Effector memory CD4-positive, alpha-beta T cell (primary cell): ENCODE data around the gene EPHB3.

Source experiments
- DNase-seq, 3 donors: peaks; one replicate each; pipeline ENCODE4 v3.0.0-alpha.2; 2020
- H3K27ac ChIP-seq: 2 replicates; pipeline ENCODE4 v1.7.0; 2013; ENCODE audit warnings: mild to moderate bottlenecking, low read length, moderate library complexity; ENCODE audit not compliant: insufficient read depth, poor library complexity, severe bottlenecking
- H3K27me3 ChIP-seq: replicated peaks from 2 replicates; pipeline ENCODE4 v1.7.0; 2013; ENCODE audit warnings: mild to moderate bottlenecking, low read length; ENCODE audit not compliant: insufficient read depth, control insufficient read depth, poor library complexity, severe bottlenecking
- H3K36me3 ChIP-seq: 2 replicates; pipeline ENCODE4 v1.7.0; 2013; ENCODE audit warnings: mild to moderate bottlenecking, low read length, moderate library complexity; ENCODE audit not compliant: control insufficient read depth, insufficient read depth
- H3K4me1 ChIP-seq: 2 replicates; pipeline ENCODE4 v1.7.0; 2013; ENCODE audit warnings: low read length, mild to moderate bottlenecking; ENCODE audit not compliant: control insufficient read depth, insufficient read depth, poor library complexity, severe bottlenecking
- H3K4me3 ChIP-seq: 2 replicates; pipeline ENCODE4 v1.7.0; 2013; ENCODE audit warnings: low read length, low read depth, mild to moderate bottlenecking; ENCODE audit not compliant: insufficient read depth, poor library complexity, severe bottlenecking
- H3K9me3 ChIP-seq: 2 replicates; pipeline ENCODE4 v1.7.0; 2013; ENCODE audit warnings: mild to moderate bottlenecking, low read length, moderate library complexity; ENCODE audit not compliant: control insufficient read depth

The EPHB3 gene

DNA sequence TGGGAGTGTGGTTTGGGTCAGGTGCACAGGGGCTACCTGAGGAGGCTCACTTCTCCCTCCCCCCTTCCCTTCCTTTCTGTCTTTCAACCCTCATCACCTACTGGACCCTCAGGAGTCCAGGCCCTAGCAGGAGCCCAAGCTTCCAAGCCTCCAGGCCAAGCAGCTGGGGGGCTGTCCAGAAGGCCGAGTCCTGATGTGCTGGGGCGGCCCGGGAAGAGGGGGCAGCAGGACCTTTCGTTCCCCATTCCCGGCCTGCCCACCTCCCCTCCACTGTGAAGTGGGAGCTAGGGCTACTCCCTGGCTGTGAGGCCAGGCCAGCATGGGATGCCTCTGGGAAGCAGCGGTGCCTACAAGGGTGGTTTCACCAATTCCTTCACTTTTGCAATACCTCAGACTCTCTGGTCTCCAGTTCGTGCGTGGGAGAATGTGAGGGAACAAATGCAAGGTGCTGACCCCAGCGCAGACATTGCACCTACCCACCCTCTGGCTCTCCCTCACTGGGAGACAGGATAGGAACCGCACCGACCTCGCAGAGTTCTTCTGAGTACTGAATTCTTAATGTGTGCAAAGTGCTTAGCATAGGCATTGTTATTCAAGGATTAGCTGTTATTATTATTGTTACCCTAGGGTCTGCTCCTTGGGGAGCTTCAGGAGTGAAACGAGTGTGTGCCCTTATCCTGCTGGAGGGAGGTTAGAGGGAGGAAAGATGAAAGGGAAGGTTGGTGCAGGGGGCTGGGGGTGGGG, 2.5 kb downstream of the EPHB3 start:
- no peaks in the 10 kb centered on the region for H3K36me3 ChIP-seq
- peaks cover 24% of the 10 kb centered on the region for H3K4me1 ChIP-seq
- H3K27me3 ChIP-seq, result peaks cover 8% of the 10 kb centered on the region
- no peak overlapping the region for H3K4me3 ChIP-seq
- no peaks in the 10 kb centered on the region for H3K9me3 ChIP-seq
- no peak for DNase-seq
- H3K27ac ChIP-seq, result no peak overlapping the region

DNA sequence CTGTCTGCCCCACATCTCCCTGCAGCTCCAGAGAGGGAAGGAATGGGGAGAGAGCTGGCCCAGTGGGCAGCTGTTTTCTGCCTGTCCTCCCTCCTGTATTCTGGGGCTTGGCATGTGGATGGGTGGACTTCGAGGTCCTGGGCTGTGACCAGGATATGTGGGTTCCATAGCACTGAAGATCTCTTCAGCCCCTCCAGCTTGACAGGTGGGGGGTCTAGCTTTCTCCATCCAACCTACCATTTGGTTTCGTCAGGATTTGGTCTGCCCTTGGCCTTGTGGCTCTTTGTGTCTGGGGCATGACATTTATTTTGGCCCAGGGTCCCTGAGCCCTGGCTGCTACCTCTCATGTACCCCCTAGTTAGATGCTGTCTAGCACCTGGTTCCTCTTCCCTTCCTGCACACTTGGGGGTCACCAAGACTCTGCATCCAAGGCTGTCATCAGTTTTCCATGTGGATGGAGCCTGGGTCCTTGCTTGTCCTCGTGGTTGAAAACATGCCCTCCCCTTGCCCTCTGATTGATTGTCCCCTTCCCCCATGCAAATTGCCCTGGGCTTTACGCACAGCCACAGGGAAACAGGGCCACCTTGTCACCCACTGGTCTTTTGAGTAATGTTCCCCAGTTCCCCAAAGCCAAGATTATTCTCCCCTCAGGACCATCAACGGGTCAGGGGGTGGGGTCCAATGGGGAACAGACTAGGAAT, 3.2 kb downstream of the EPHB3 start:
- Histone ChIP-seq H3K4me1 (peaks cover 30% of the 10 kb centered on the region), H3K9me3 (no peaks in the 10 kb centered on the region), H3K27me3 (peaks cover 16% of the 10 kb centered on the region), H3K27ac (no peak overlapping the region), H3K4me3 (no peak overlapping the region), H3K36me3 (no peaks in the 10 kb centered on the region)
- DNase-seq, result no peak

DNA sequence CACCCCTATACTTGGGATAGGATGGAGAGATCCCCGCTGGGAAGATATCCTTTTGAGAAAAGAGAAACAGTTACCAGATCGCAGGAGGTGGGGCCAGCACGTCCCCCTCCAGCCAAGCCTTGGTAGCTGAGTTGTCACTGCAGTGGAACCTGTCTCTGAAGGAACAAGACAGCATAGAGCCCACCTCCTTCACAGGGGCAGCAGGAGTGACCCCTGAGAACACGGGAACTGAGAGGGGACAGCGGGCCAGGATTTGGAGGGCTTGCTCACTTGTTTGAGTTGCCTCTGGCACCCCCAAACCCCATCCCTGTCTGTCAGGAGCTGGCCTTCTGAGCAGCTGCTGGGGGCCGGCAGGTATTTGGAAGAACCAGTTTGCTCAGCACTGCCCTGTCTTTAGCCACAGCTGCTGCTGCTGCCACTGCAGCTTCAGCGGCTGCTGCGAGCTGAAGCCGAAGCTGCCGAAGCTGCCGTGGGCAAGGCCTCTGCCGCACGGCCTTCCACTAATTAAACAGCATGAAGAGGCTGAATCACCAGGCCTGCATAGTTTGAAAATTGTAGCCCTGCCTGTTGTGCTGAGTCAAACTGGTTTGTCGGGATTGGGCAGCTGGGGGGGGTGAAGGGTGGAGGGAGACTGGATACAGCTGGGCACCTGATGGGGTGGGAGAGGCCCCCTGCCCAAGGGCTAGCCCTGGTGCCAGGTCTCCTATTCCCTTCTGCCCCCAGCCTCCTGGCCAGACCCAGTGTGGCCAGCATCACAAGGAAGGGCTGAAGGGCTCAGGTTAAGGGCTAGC, 4.0 kb downstream of the EPHB3 start:
- no peak overlapping the region for H3K27ac ChIP-seq
- no peaks in the 10 kb centered on the region for H3K9me3 ChIP-seq
- H3K27me3 ChIP-seq, result peaks cover 21% of the 10 kb centered on the region
- H3K4me1 ChIP-seq, result peaks cover 27% of the 10 kb centered on the region
- H3K4me3 ChIP-seq, result no peak overlapping the region
- DNase-seq, result no peak
- no peaks in the 10 kb centered on the region for H3K36me3 ChIP-seq

DNA sequence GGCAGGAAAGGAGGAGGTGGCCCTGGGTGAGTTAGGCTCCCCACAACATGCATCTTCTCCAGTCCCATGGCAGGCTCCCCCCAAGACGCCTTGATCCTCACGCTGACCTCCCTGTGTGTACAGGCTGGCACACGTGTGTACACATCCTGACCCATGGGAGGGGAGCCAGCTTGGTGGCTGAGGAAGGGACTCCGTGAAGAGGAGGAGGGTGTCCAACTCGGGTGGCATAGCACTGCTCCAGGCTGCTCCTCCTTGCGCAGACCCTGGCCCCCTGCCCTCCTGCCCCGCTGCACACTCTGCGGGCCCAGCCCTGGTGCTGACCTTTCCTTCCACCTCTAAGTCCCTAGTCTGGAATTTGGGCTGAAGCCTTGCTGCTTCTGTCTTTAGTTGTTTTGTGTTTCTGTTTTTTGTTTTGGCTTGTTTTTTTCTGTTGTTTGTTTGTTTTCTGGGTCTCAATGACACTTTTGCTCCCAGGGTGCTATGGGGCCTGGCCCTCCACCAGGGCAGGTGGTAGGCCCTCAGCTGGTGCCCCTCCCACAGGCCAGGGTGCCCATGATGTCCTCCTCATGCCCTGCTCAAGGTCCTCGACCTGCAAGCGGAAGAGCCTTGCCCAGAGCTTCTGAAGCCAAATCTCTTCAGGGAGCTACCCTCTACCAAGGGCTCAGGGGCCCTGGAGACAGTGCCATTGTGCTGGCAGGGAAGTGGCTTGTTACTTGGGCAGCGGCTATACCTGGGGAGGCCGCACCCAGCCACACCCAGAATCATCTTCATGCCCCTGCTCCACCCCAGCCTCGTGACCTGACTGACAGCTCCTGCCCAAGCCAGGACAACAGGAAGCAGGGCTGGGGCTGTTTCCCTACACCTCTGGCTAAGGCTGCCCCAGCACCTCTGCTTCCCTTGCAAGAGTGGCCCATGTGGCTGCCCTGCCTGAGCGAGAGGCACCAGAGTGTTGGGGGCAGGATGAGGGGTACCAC, 5.1 kb downstream of the EPHB3 start:
- Histone ChIP-seq H3K27me3 (peaks cover 21% of the 10 kb centered on the region), H3K4me1 (peaks cover 17% of the 10 kb centered on the region), H3K36me3 (no peaks in the 10 kb centered on the region), H3K9me3 (no peaks in the 10 kb centered on the region), H3K27ac (no peak overlapping the region), H3K4me3 (no peak overlapping the region)
- DNase-seq, result no peak

DNA sequence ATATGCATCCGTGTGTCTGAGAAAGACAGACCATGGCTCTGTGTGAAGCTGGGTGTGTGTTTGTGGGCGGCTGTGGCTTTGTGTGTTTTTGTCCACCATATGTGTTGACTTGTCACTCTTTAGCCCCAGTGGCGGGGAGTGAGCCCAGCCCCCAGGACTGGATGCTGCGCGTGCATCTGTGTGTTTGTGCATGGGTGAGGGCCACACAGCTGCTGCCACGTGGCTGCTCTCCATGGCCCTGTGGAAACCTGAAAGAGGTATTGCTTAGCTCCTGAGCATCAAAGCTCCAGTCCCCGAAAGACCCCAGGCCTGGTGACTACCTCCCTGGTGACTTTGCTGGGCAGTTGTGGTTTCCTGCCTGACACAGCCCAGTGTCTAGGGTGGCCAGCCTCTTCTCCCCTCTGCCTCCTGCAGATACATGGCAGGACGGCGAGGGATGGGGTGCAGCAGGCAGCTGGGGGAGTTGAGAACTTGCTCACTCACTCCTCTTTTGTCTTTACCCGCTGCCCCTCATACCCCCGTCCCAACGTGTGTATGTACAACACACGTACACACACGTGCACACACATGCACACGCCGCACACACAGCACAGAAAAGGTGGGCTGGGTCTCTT, 6.5 kb downstream of the EPHB3 start:
- no peaks in the 10 kb centered on the region for H3K36me3 ChIP-seq
- peaks cover 21% of the 10 kb centered on the region for H3K27me3 ChIP-seq
- H3K4me3 ChIP-seq, result no peak overlapping the region
- no peaks in the 10 kb centered on the region for H3K9me3 ChIP-seq
- no peak for DNase-seq
- H3K27ac ChIP-seq, result no peak overlapping the region
- peaks cover 15% of the 10 kb centered on the region for H3K4me1 ChIP-seq

DNA sequence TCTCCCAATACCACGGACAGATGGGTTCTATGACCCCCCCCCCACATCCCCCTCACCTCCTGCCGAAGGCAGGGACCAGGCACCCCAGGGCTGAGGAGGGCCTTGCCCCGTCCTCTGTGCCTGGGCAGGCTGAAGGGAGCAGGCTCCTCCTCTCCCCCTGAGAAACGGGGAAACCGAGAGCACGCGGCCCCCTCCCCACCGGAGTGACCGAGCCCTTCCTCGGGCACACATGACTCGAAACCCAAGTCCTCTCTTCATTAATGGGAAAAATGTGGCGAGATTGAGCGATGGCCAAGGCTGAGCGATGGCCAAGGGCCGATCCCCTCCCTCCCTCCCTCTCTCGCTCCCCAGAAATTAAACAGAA, 7.0 kb downstream of the EPHB3 start:
- no peak overlapping the region for H3K27ac ChIP-seq
- H3K4me3 ChIP-seq, result peak overlapping the region; percentile 32
- no peaks in the 10 kb centered on the region for H3K9me3 ChIP-seq
- H3K36me3 ChIP-seq, result no peaks in the 10 kb centered on the region
- no peak for DNase-seq
- peaks cover 21% of the 10 kb centered on the region for H3K27me3 ChIP-seq
- peaks cover 15% of the 10 kb centered on the region for H3K4me1 ChIP-seq

DNA sequence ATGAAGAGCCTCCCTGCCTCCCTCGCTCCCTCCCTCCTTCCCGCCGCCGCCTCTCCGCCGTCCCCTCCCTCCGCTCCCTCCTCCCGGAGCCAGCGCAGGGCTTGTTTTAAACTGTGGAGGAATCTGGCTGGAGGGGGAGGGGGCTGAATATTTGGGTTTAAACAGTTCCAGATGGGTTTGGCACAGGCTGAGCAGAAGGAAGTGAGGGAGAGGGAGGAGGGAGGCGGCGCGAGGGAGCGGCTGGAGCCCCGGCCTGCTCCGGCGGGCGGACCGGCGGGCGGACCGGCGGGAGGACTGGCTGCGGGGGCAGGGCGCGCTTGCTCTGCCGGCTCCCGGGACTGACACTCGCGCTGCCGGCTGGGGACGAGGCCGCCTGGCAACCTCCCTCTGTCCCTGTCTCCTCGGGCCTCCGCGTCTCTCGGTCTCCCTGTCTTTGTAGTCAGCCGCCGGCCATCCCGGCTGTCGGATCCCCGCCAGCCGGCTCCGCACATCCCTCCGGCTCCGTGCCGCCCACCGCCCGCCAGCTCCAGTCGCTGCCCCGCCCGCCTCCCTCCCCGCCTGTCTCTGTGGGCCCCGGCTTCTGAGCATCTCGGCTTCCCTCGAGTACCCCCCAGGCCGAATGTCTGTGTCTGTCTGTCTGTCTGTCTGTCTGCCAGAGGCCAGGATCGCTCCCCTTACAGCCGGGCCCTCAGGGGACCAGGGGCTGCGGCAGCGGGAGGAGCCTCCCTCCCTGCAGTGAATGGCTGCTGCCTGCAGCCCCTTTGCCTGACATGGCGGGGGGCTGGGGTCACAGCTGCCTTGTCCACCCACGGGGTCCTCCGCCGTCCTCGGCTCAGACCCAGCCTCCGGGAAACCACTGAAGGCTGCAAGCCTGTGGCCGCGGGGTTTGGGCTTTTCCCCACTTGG, 7.6 kb downstream of the EPHB3 start:
- H3K27ac ChIP-seq, result no peak overlapping the region
- no peak for DNase-seq
- no peaks in the 10 kb centered on the region for H3K9me3 ChIP-seq
- no peaks in the 10 kb centered on the region for H3K36me3 ChIP-seq
- peaks cover 15% of the 10 kb centered on the region for H3K4me1 ChIP-seq
- H3K27me3 ChIP-seq, result peaks cover 21% of the 10 kb centered on the region
- H3K4me3 ChIP-seq, result peak overlapping the region; percentile 32

DNA sequence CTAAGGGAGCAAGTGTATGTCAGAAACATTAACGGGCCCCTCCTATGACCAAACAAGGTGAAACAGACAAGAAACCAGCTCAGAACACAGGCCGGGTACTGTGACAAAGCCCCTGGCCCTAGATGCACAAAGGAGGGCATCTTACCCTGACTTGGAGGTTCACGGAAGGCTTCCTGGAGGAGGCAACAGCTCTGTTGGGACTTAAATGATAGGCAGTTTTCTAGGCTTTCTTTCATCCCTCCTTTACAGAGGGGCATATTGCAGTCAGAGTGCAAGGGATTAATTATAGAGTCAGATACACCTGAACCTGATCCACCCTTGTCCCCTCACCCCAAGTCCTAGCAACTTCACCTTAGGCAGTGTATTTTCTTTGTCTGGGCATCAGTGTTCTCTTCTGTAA, 8.4 kb downstream of the EPHB3 start:
- H3K4me1 ChIP-seq, result peaks cover 15% of the 10 kb centered on the region

More for the DNA sequence above, 8.4 kb downstream of the EPHB3 start:
- Histone ChIP-seq H3K36me3 (no peaks in the 10 kb centered on the region), H3K9me3 (no peaks in the 10 kb centered on the region), H3K27me3 (peaks cover 21% of the 10 kb centered on the region), H3K27ac (no peak overlapping the region), H3K4me3 (no peak overlapping the region)
- DNase-seq, result no peak
